ENCODE results near the gene KMO.

The KMO gene

GRCh38 chr1:241624935-241625334 is 92.8 kb downstream of the KMO start:
- DNase-seq (ENCODE audit: extremely low read depth, low read depth), result no peak
- no peak for TF ChIP-seq CTCF (IDR thresholded peaks at IDR 0.05; ENCODE audit: low read depth, low read length)

- peak; percentile 65 for TF ChIP-seq CTCF (IDR thresholded peaks at IDR 0.05; ENCODE audit: low read depth, low read length)
- DNase-seq (ENCODE audit: extremely low read depth, low read depth), result no peak
These were observed 95.5 kb downstream of the KMO start for GRCh38 chr1:241627453-241628259.

- DNase-seq (ENCODE audit: extremely low read depth, low read depth), result no peak
- TF ChIP-seq CTCF (IDR thresholded peaks at IDR 0.05; ENCODE audit: low read depth, low read length), result no peak
These were observed 97.8 kb downstream of the KMO start for GRCh38 chr1:241630005-241630404.

- TF ChIP-seq CTCF (IDR thresholded peaks at IDR 0.05; ENCODE audit: low read depth, low read length), result no peak
- no peak for DNase-seq (ENCODE audit: extremely low read depth, low read depth)
These were observed 98.3 kb downstream of the KMO start for GRCh38 chr1:241630476-241630875.

- no peak for DNase-seq (ENCODE audit: extremely low read depth, low read depth)
- no peak for TF ChIP-seq CTCF (IDR thresholded peaks at IDR 0.05; ENCODE audit: low read depth, low read length)
These were observed 98.7 kb downstream of the KMO start for GRCh38 chr1:241630899-241631298.

GRCh38 chr1:241631674-241632073 is 99.5 kb downstream of the KMO start:
- TF ChIP-seq CTCF (IDR thresholded peaks at IDR 0.05; ENCODE audit: low read depth, low read length), result no peak
- no peak for DNase-seq (ENCODE audit: extremely low read depth, low read depth)

- TF ChIP-seq CTCF (IDR thresholded peaks at IDR 0.05; ENCODE audit: low read depth, low read length), result no peak
- DNase-seq (ENCODE audit: extremely low read depth, low read depth), result no peak
These were observed 100.8 kb downstream of the KMO start for GRCh38 chr1:241632987-241633386.

Measured in AG09319 (cell line).